HCT116 (cell line): ENCODE data around the gene CXCR2.
A peak's percentile ranks its signal among the peaks of the same experiment; 100 is the strongest.

Experiments used
- ATF3 ChIP-seq: IDR thresholded peaks from 2 replicates; pipeline ENCODE4 v1.6.1; 2012
- CTCF ChIP-seq, 3 experiments: fragments of 200-600 bp in 1 of 3; sonication (generic) in 1 of 3; IDR thresholded peaks in 2 of 3; conservative IDR thresholded peaks in 1 of 3; 2 replicates each; pipeline ENCODE4 v1.5.1; 2012 to 2017; ENCODE audit warnings: low read depth in 2 of 3, low read length in 2 of 3, antibody characterized with exemption in 1 of 3, borderline replicate concordance in 1 of 3, control low read depth in 1 of 3, mild to moderate bottlenecking in 1 of 3, mixed read lengths in 1 of 3, mixed run types in 1 of 3, moderate library complexity in 1 of 3; ENCODE audit not compliant: insufficient read depth in 1 of 3
- EGR1 ChIP-seq: IDR thresholded peaks from 2 replicates; pipeline ENCODE4 v1.6.1; 2012; ENCODE audit warnings: low read depth
- EZH2 ChIP-seq: fragments of 200-600 bp; sonication (generic); IDR thresholded peaks from 2 replicates; pipeline ENCODE4 v1.6.1; 2017; ENCODE audit warnings: antibody characterized with exemption, mixed run types
- EZH2phosphoT487 ChIP-seq: fragments of 200-600 bp; IDR thresholded peaks from 2 replicates; pipeline ENCODE4 v1.6.1; 2018; ENCODE audit warnings: antibody characterized with exemption, borderline replicate concordance
- FOSL1 ChIP-seq: IDR thresholded peaks from 2 replicates; pipeline ENCODE4 v1.6.1; 2012; ENCODE audit warnings: low read depth
- JUND ChIP-seq: IDR thresholded peaks from 2 replicates; pipeline ENCODE4 v1.6.1; 2012
- POLR2A ChIP-seq: IDR thresholded peaks from 2 replicates; pipeline ENCODE4 v1.7.0; 2011; ENCODE audit warnings: borderline replicate concordance; ENCODE audit not compliant: insufficient read depth, insufficient read length; ENCODE audit errors: extremely low read depth
- POLR2AphosphoS5 ChIP-seq: IDR thresholded peaks from 2 replicates; pipeline ENCODE4 v1.6.1; 2011; ENCODE audit warnings: mild to moderate bottlenecking, low read depth, low read length, moderate library complexity
- RAD21 ChIP-seq: IDR thresholded peaks from 2 replicates; pipeline ENCODE4 v1.6.1; 2012; ENCODE audit warnings: low read depth, mild to moderate bottlenecking
- REST ChIP-seq: IDR thresholded peaks from 2 replicates; pipeline ENCODE4 v1.6.1; 2012; ENCODE audit warnings: low read depth

GRCh38 chr2:218168635-218169462 is 43.0 kb downstream of the CXCR2 start:
- TF ChIP-seq POLR2A, result no peak
- TF ChIP-seq CTCF (IDR thresholded peaks at IDR 0.05 in 2 of 3, conservative IDR thresholded peaks at IDR 0.05 in 1 of 3; ENCODE audit: borderline replicate concordance in 1 of 3, insufficient read depth in 1 of 3, low read depth in 2 of 3, low read length in 2 of 3), result peak; percentile 70 to 93 (median 91); a peak in 5 of 6 replicates
- no peak for TF ChIP-seq POLR2AphosphoS5
- peak; percentile 70 for TF ChIP-seq RAD21
- TF ChIP-seq REST, result no peak
- TF ChIP-seq EZH2, result no peak
- no peak for TF ChIP-seq FOSL1
- TF ChIP-seq ATF3, result no peak
- no peak for TF ChIP-seq JUND
- no peak for TF ChIP-seq EGR1
- TF ChIP-seq EZH2phosphoT487, result no peak
